Caco-2 (cell line): ENCODE results near the gene BCL2. TPM values are rescaled to one million over a fixed set of nuclear protein-coding genes. Genes with fewer than 3 reads are reported as not detected.

Source experiments
- BruUV-seq: library from RNA; stranded (reverse); fragments of 400-500 nt; replicated peaks from 2 replicates; lab custom pipeline; 2021; lab: Mats Ljungman, UMichigan
- CTCF ChIA-PET: fragments of 300-600 bp; sonication (Branson Sonifier 250); formaldehyde crosslinking; loops from one replicate; lab custom pipeline; 2022; ENCODE audit warnings: antibody characterized with exemption; lab: Charles Lee
- POLR2A ChIA-PET: fragments of 300-600 bp; sonication (Branson Sonifier 250); formaldehyde crosslinking; loops from one replicate; lab custom pipeline; 2022; ENCODE audit warnings: antibody characterized with exemption; lab: Charles Lee
- DNase-seq, 2 experiments: peaks; one replicate each; pipeline versions ENCODE4 v3.0.0 to v3.0.0-alpha.2; 2020 to 2022
- H3K27me3 ChIP-seq: replicated peaks from 2 replicates; pipeline ENCODE4 v1.6.0; 2011; ENCODE audit warnings: low read length; ENCODE audit not compliant: control insufficient read depth, insufficient read depth
- H3K36me3 ChIP-seq: 2 replicates; pipeline ENCODE4 v1.5.1; 2011; ENCODE audit warnings: low read length; ENCODE audit not compliant: control insufficient read depth, insufficient read depth
- H3K4me1 ChIP-seq: fragments of 250-450 bp; sonication (Bioruptor Pico); 2 replicates; pipeline ENCODE4 v1.5.1; 2020; ENCODE audit warnings: mild to moderate bottlenecking
- H3K4me3 ChIP-seq: 2 replicates; pipeline ENCODE4 v1.5.1; 2011; ENCODE audit warnings: low read depth, mild to moderate bottlenecking, control low read depth, low read length
- H3K9me3 ChIP-seq: fragments of 250-450 bp; sonication (Bioruptor Pico); 2 replicates; pipeline ENCODE4 v1.5.1; 2020; ENCODE audit warnings: mild to moderate bottlenecking, moderate library complexity
- H3K27ac Mint-ChIP-seq: one replicate; pipeline ENCODE4 v1.8.0; 2022; ENCODE audit warnings: mixed read lengths; ENCODE audit not compliant: unreplicated experiment
- H3K27me3 Mint-ChIP-seq: one replicate; pipeline ENCODE4 v1.8.0; 2022; ENCODE audit warnings: mixed read lengths; ENCODE audit not compliant: insufficient read depth, unreplicated experiment
- H3K36me3 Mint-ChIP-seq: one replicate; pipeline ENCODE4 v1.8.0; 2022; ENCODE audit warnings: mild to moderate bottlenecking, mixed read lengths; ENCODE audit not compliant: insufficient read depth, unreplicated experiment
- H3K4me1 Mint-ChIP-seq: one replicate; pipeline ENCODE4 v1.8.0; 2022; ENCODE audit warnings: low read depth, mixed read lengths; ENCODE audit not compliant: unreplicated experiment
- H3K4me3 Mint-ChIP-seq: one replicate; pipeline ENCODE4 v1.8.0; 2022; ENCODE audit warnings: mild to moderate bottlenecking, moderate library complexity, mixed read lengths; ENCODE audit not compliant: unreplicated experiment
- H3K9me3 Mint-ChIP-seq: one replicate; pipeline ENCODE4 v1.8.0; 2022; ENCODE audit warnings: mixed read lengths; ENCODE audit not compliant: unreplicated experiment
- intact Hi-C: fragments of 100-400 bp; cut with micrococcal nuclease; formaldehyde crosslinking; loops from one replicate; pipeline ENCODE4 v1.10.0; 2022; ENCODE audit not compliant: unreplicated experiment
- total RNA-seq: library from RNA; stranded (reverse); gene quantifications from 2 replicates; pipeline ENCODE4 v1.2.3, GENCODE V29; 2022
- TF ChIP-seq, protein P1 (sequence below), 2 experiments: fragments of 200-600 bp in 1 of 2; IDR thresholded peaks; 1 replicate in 1 of 2; 2 replicates in 1 of 2; pipeline versions ENCODE4 v1.5.1 to v1.8.0; 2011 to 2022; ENCODE audit warnings: antibody characterized with exemption in 1 of 2, control low read depth in 1 of 2, inconsistent platforms in 1 of 2, low read depth in 1 of 2, low read length in 1 of 2, mild to moderate bottlenecking in 1 of 2, moderate library complexity in 1 of 2; ENCODE audit not compliant: insufficient read depth in 1 of 2, severe bottlenecking in 1 of 2, unreplicated experiment in 1 of 2

BCL2 gene
- total RNA-seq, 1 experiment from 2014 or later, result 6.5 TPM

GRCh38 chr18:63109022-63109421, 210.5 kb downstream of the BCL2 start:
- H3K9me3 ChIP-seq, result no peaks in the 10 kb centered on the region
- TF ChIP-seq, protein P1, sequence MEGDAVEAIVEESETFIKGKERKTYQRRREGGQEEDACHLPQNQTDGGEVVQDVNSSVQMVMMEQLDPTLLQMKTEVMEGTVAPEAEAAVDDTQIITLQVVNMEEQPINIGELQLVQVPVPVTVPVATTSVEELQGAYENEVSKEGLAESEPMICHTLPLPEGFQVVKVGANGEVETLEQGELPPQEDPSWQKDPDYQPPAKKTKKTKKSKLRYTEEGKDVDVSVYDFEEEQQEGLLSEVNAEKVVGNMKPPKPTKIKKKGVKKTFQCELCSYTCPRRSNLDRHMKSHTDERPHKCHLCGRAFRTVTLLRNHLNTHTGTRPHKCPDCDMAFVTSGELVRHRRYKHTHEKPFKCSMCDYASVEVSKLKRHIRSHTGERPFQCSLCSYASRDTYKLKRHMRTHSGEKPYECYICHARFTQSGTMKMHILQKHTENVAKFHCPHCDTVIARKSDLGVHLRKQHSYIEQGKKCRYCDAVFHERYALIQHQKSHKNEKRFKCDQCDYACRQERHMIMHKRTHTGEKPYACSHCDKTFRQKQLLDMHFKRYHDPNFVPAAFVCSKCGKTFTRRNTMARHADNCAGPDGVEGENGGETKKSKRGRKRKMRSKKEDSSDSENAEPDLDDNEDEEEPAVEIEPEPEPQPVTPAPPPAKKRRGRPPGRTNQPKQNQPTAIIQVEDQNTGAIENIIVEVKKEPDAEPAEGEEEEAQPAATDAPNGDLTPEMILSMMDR (IDR thresholded peaks at IDR 0.05; ENCODE audit: insufficient read depth in 1 of 2, low read depth in 1 of 2, low read length in 1 of 2, severe bottlenecking in 1 of 2, unreplicated experiment in 1 of 2), result no peak
- no peaks in the 10 kb centered on the region for H3K4me1 ChIP-seq
- ChIA-PET POLR2A (no interaction called here), CTCF (no interaction called here)
- H3K36me3 ChIP-seq, result no peaks in the 10 kb centered on the region
- H3K36me3 Mint-ChIP-seq, result no peaks in the 10 kb centered on the region
- no peaks in the 10 kb centered on the region for H3K27me3 Mint-ChIP-seq
- no peak for DNase-seq
- H3K4me3 ChIP-seq, result no peak overlapping the region
- no peaks in the 10 kb centered on the region for H3K27me3 ChIP-seq
- peaks cover 9% of the 10 kb centered on the region for H3K9me3 Mint-ChIP-seq
- no peak overlapping the region for H3K4me3 Mint-ChIP-seq
- H3K27ac Mint-ChIP-seq, result no peak overlapping the region
- BruUV-seq, result no TSS peak
- H3K4me1 Mint-ChIP-seq, result peaks cover 5% of the 10 kb centered on the region
- intact Hi-C loops, result no loop called here

DNA sequence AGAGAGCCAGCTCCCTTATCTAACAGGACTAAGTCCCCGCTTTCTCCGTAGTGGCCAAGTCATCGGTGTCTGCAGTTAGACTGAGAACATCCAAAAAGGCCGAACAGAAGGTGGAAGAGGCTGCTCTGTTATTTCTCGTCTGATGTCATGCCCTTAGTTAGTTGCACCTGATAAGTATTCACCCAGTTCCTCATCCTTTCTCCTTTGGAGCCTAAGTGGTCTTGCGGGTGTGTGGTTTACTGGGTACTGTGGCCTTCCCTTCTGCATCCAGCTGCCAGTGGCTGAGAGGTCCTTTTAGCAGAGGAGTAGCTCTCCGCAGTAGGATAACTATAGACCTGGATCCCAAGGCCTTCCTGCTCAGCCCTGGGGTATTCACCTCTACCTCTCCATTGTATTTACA, 211.6 kb downstream of the BCL2 start:
- ChIA-PET CTCF (no interaction called here), POLR2A (no interaction called here)
- Histone ChIP-seq H3K36me3 (no peaks in the 10 kb centered on the region), H3K9me3 (no peaks in the 10 kb centered on the region), H3K27me3 (no peaks in the 10 kb centered on the region), H3K4me1 (no peaks in the 10 kb centered on the region), H3K4me3 (no peak overlapping the region)
- Mint-ChIP-seq H3K36me3 (no peaks in the 10 kb centered on the region), H3K4me1 (peaks cover 10% of the 10 kb centered on the region), H3K27ac (no peak overlapping the region), H3K9me3 (peaks cover 20% of the 10 kb centered on the region), H3K4me3 (no peak overlapping the region), H3K27me3 (no peaks in the 10 kb centered on the region)
- intact Hi-C loops, result no loop called here
- BruUV-seq, result no TSS peak
- TF ChIP-seq, protein P1 (IDR thresholded peaks at IDR 0.05; ENCODE audit: insufficient read depth in 1 of 2, low read depth in 1 of 2, low read length in 1 of 2, severe bottlenecking in 1 of 2, unreplicated experiment in 1 of 2), result no peak
- DNase-seq, result no peak

- Histone ChIP-seq H3K27me3 (no peaks in the 10 kb centered on the region), H3K9me3 (no peaks in the 10 kb centered on the region), H3K4me1 (no peaks in the 10 kb centered on the region), H3K4me3 (no peak overlapping the region), H3K36me3 (no peaks in the 10 kb centered on the region)
- BruUV-seq, result no TSS peak
- TF ChIP-seq, protein P1 (IDR thresholded peaks at IDR 0.05; ENCODE audit: insufficient read depth in 1 of 2, low read depth in 1 of 2, low read length in 1 of 2, severe bottlenecking in 1 of 2, unreplicated experiment in 1 of 2), result no peak
- intact Hi-C loops, result no loop called here
- DNase-seq, result no peak
- H3K27ac Mint-ChIP-seq, result no peak overlapping the region
- peaks cover 24% of the 10 kb centered on the region for H3K9me3 Mint-ChIP-seq
- H3K36me3 Mint-ChIP-seq, result no peaks in the 10 kb centered on the region
- H3K4me1 Mint-ChIP-seq, result peaks cover 7% of the 10 kb centered on the region
- ChIA-PET CTCF (no interaction called here), POLR2A (no interaction called here)
- no peaks in the 10 kb centered on the region for H3K27me3 Mint-ChIP-seq
- H3K4me3 Mint-ChIP-seq, result no peak overlapping the region
Measured at GRCh38 chr18:63107171-63107845, 212.3 kb downstream of the BCL2 start.
